ENCODE data around the gene FFAR4.

Gene FFAR4

GRCh38 chr10:93552780-93553179, 13.7 kb upstream of the FFAR4 start:
- Histone ChIP-seq H3K27ac (ENCODE audit: low read length) (no peak overlapping the region), H3K36me3 (ENCODE audit: control insufficient read depth in 2 of 2, insufficient read depth in 2 of 2, low read length in 2 of 2) (no peaks in the 10 kb centered on the region), H3K9me3 (ENCODE audit: control insufficient read depth in 2 of 2, low read length in 2 of 2) (no peaks in the 10 kb centered on the region), H3K4me3 (ENCODE audit: low read length in 2 of 2) (no peak overlapping the region), H3K9ac (ENCODE audit: low read length in 2 of 2) (no peak overlapping the region), H3K4me1 (ENCODE audit: control insufficient read depth, insufficient read depth, low read length) (no peaks in the 10 kb centered on the region), H3K27me3 (ENCODE audit: control insufficient read depth in 1 of 2, insufficient read depth in 2 of 2, low read length in 2 of 2) (no peaks in the 10 kb centered on the region)

DNA sequence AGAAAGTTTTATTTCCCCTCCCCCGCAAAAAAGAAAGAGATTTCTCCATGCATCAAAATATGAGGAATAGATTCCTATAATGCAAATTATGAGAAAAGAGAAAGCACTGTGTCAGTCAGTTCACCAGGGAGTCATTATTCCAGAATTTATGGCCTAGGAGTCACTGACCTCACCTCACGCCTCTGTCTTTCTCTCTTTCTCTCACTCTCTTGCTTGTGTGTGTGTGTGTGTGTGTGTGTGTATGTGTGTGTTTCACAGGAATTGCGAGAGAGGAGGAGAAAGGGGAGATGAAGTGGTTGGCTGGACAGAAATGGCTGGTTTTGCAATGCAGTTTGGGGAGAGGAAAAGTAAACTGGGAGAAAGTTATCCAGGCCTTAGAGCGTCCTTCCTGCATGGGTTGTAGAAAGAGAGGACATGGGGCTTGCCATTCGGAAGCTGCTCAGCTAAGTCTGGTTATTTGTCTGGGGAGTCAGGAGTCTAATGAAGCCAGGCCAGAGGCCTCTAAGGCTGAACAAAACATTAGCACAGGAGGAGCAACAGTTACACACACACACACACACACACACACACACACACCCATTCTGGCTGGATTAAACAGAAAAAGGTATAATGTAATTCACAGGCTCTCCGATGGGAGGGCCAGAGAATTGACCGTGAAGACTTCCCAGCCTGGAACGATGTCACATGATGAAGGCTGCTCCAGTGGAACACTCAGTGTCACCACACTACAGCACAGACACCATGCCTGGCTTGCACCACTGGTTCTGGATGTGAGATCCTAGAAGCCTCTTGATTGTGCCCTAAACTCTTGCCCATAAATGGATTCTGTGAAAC, 12.8 kb upstream of the FFAR4 start:
- Histone ChIP-seq H3K4me1 (ENCODE audit: control insufficient read depth, insufficient read depth, low read length) (no peaks in the 10 kb centered on the region), H3K36me3 (ENCODE audit: control insufficient read depth in 2 of 2, insufficient read depth in 2 of 2, low read length in 2 of 2) (no peaks in the 10 kb centered on the region), H3K9ac (ENCODE audit: low read length in 2 of 2) (no peak overlapping the region), H3K27me3 (ENCODE audit: control insufficient read depth in 1 of 2, insufficient read depth in 2 of 2, low read length in 2 of 2) (no peaks in the 10 kb centered on the region), H3K9me3 (ENCODE audit: control insufficient read depth in 2 of 2, low read length in 2 of 2) (no peaks in the 10 kb centered on the region), H3K4me3 (ENCODE audit: low read length in 2 of 2) (no peak overlapping the region), H3K27ac (ENCODE audit: low read length) (no peak overlapping the region)

DNA sequence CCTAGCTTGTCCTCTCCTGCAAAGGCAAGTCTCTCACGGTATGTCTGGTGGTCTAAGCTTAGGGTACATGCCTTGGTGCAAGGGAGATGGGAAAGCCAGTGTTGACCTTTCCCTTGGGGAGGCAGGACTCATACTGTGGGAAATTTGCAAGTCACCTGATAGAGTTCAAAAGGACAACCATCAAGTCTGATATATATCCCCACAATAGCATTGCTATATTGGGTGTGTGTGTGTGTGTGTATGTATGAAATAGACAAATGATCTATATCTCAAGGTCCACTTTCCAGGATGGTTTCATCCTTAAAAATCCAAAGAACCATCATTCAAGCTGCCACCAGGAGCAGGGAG, 12.2 kb upstream of the FFAR4 start:
- Histone ChIP-seq H3K9me3 (ENCODE audit: control insufficient read depth in 2 of 2, low read length in 2 of 2) (no peaks in the 10 kb centered on the region), H3K9ac (ENCODE audit: low read length in 2 of 2) (no peak overlapping the region), H3K36me3 (ENCODE audit: control insufficient read depth in 2 of 2, insufficient read depth in 2 of 2, low read length in 2 of 2) (no peaks in the 10 kb centered on the region), H3K4me3 (ENCODE audit: low read length in 2 of 2) (no peak overlapping the region), H3K27me3 (ENCODE audit: control insufficient read depth in 1 of 2, insufficient read depth in 2 of 2, low read length in 2 of 2) (no peaks in the 10 kb centered on the region), H3K4me1 (ENCODE audit: control insufficient read depth, insufficient read depth, low read length) (no peaks in the 10 kb centered on the region), H3K27ac (ENCODE audit: low read length) (no peak overlapping the region)

DNA sequence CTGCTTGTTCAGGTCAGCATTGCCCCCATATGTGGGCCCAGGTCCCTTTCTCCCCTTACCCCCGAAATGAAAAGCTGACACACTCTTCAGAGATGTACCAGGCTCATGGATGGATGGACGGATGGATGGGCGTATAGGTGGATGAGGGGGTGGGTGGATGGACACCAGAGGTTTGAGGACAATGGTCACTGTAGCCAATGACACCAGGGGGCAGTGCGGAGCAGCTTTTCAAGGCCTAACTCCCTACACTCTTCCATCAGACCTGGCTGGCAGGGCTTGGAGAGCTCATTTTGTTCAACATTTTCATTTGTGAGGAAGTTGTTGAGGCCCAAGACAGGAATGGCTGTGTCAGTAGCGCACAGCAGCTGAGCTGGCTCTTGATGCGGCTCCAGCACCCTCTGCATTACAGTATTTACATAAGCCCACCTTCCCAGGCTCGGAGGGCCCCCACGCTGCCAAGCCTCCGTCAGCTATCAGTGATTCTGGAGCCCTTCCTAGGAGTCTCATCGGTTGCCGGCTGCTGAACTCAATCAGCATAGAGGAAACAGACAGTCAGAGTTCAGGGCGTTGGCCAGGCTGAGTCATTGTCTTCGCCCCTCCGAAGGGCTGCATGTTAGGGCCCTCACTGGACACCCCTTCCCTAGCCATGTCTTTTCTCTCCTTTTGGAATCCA, 11.6 kb upstream of the FFAR4 start:
- H3K9me3 ChIP-seq (ENCODE audit: control insufficient read depth in 2 of 2, low read length in 2 of 2) = no peaks in the 10 kb centered on the region
- H3K27me3 ChIP-seq (ENCODE audit: control insufficient read depth in 1 of 2, insufficient read depth in 2 of 2, low read length in 2 of 2) = no peaks in the 10 kb centered on the region
- no peak overlapping the region for H3K9ac ChIP-seq (ENCODE audit: low read length in 2 of 2)
- no peak overlapping the region for H3K27ac ChIP-seq (ENCODE audit: low read length)
- H3K36me3 ChIP-seq (ENCODE audit: control insufficient read depth in 2 of 2, insufficient read depth in 2 of 2, low read length in 2 of 2) = no peaks in the 10 kb centered on the region
- H3K4me1 ChIP-seq (ENCODE audit: control insufficient read depth, insufficient read depth, low read length) = no peaks in the 10 kb centered on the region
- H3K4me3 ChIP-seq (ENCODE audit: low read length in 2 of 2) = no peak overlapping the region

- Histone ChIP-seq H3K9ac (ENCODE audit: low read length in 2 of 2) (no peak overlapping the region), H3K36me3 (ENCODE audit: control insufficient read depth in 2 of 2, insufficient read depth in 2 of 2, low read length in 2 of 2) (no peaks in the 10 kb centered on the region), H3K9me3 (ENCODE audit: control insufficient read depth in 2 of 2, low read length in 2 of 2) (no peaks in the 10 kb centered on the region), H3K27me3 (ENCODE audit: control insufficient read depth in 1 of 2, insufficient read depth in 2 of 2, low read length in 2 of 2) (no peaks in the 10 kb centered on the region), H3K27ac (ENCODE audit: low read length) (no peak overlapping the region), H3K4me1 (ENCODE audit: control insufficient read depth, insufficient read depth, low read length) (no peaks in the 10 kb centered on the region), H3K4me3 (ENCODE audit: low read length in 2 of 2) (no peak overlapping the region)
Measured at GRCh38 chr10:93559490-93559889, 7.0 kb upstream of the FFAR4 start.

- Histone ChIP-seq H3K4me3 (ENCODE audit: low read length in 2 of 2) (no peak overlapping the region), H3K9ac (ENCODE audit: low read length in 2 of 2) (no peak overlapping the region), H3K4me1 (ENCODE audit: control insufficient read depth, insufficient read depth, low read length) (no peaks in the 10 kb centered on the region), H3K36me3 (ENCODE audit: control insufficient read depth in 2 of 2, insufficient read depth in 2 of 2, low read length in 2 of 2) (no peaks in the 10 kb centered on the region), H3K27me3 (ENCODE audit: control insufficient read depth in 1 of 2, insufficient read depth in 2 of 2, low read length in 2 of 2) (no peaks in the 10 kb centered on the region), H3K27ac (ENCODE audit: low read length) (no peak overlapping the region), H3K9me3 (ENCODE audit: control insufficient read depth in 2 of 2, low read length in 2 of 2) (no peaks in the 10 kb centered on the region)
Measured at GRCh38 chr10:93560541-93560940, 5.9 kb upstream of the FFAR4 start.

- peaks cover 16 to 19% of the 10 kb centered on the region in 2 donors for H3K27me3 ChIP-seq (ENCODE audit: control insufficient read depth in 1 of 2, insufficient read depth in 2 of 2, low read length in 2 of 2)
Measured at GRCh38 chr10:93565446-93565845, 1.0 kb upstream of the FFAR4 start.

GRCh38 chr10:93567277-93568104, 1.0 kb downstream of the FFAR4 start:
- H3K4me1 ChIP-seq (ENCODE audit: control insufficient read depth, insufficient read depth, low read length) = peaks cover 6% of the 10 kb centered on the region
- H3K9ac ChIP-seq (ENCODE audit: low read length in 2 of 2) = no peak overlapping the region
- peaks cover 17 to 19% of the 10 kb centered on the region in 2 donors for H3K27me3 ChIP-seq (ENCODE audit: control insufficient read depth in 1 of 2, insufficient read depth in 2 of 2, low read length in 2 of 2)
- H3K9me3 ChIP-seq (ENCODE audit: control insufficient read depth in 2 of 2, low read length in 2 of 2) = no peaks in the 10 kb centered on the region
- H3K36me3 ChIP-seq (ENCODE audit: control insufficient read depth in 2 of 2, insufficient read depth in 2 of 2, low read length in 2 of 2) = no peaks in the 10 kb centered on the region
- no peak overlapping the region for H3K4me3 ChIP-seq (ENCODE audit: low read length in 2 of 2)
- no peak overlapping the region for H3K27ac ChIP-seq (ENCODE audit: low read length)

More at GRCh38 chr10:93565446-93565845, 1.0 kb upstream of the FFAR4 start:
- no peak overlapping the region for H3K27ac ChIP-seq (ENCODE audit: low read length)
- H3K9ac ChIP-seq (ENCODE audit: low read length in 2 of 2) = no peak overlapping the region
- peaks cover 6% of the 10 kb centered on the region for H3K4me1 ChIP-seq (ENCODE audit: control insufficient read depth, insufficient read depth, low read length)
- no peaks in the 10 kb centered on the region for H3K36me3 ChIP-seq (ENCODE audit: control insufficient read depth in 2 of 2, insufficient read depth in 2 of 2, low read length in 2 of 2)
- H3K4me3 ChIP-seq (ENCODE audit: low read length in 2 of 2) = no peak overlapping the region
- H3K9me3 ChIP-seq (ENCODE audit: control insufficient read depth in 2 of 2, low read length in 2 of 2) = no peaks in the 10 kb centered on the region

DNA sequence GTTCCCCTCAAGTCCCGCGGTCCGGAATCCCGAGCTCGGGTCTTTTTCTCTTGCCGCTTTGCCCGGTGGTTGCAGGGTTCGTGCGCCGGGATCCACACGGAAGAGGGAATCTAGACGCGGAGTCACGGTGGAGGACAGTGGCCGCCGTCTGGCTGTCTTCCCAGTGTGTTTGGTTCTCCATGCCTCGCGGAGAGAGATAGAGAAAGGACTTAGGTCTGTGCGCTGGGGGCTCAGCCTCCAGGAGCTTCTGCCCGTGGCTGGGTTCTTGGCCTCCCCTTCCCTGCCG, 1.6 kb downstream of the FFAR4 start:
- H3K36me3 ChIP-seq (ENCODE audit: control insufficient read depth in 2 of 2, insufficient read depth in 2 of 2, low read length in 2 of 2) = no peaks in the 10 kb centered on the region
- peaks cover 6% of the 10 kb centered on the region for H3K4me1 ChIP-seq (ENCODE audit: control insufficient read depth, insufficient read depth, low read length)
- no peak overlapping the region for H3K27ac ChIP-seq (ENCODE audit: low read length)
- no peaks in the 10 kb centered on the region for H3K9me3 ChIP-seq (ENCODE audit: control insufficient read depth in 2 of 2, low read length in 2 of 2)
- no peak overlapping the region for H3K9ac ChIP-seq (ENCODE audit: low read length in 2 of 2)
- no peak overlapping the region for H3K4me3 ChIP-seq (ENCODE audit: low read length in 2 of 2)
- H3K27me3 ChIP-seq (ENCODE audit: control insufficient read depth in 1 of 2, insufficient read depth in 2 of 2, low read length in 2 of 2) = peaks cover 18 to 19% of the 10 kb centered on the region in 2 donors

DNA sequence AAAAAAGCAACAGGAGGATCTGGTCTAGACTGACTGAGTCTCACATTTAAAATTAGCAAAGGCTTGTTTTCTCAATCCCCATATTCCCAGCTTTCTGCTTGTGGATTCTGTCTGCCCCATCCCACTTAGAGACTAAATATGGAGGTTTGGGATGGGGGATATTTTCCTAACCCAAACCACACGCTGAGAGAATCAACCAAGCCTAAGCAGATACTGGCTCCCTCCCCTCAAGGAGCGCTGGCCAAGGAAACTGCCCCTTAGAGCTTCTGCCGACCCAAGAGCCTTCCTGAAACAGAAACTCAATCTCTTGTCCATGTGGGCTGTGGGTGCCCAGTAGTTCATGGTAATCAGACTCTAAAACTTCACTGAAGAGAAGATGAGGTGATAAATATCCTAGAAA, 3.9 kb downstream of the FFAR4 start:
- H3K4me1 ChIP-seq (ENCODE audit: control insufficient read depth, insufficient read depth, low read length) = peaks cover 6% of the 10 kb centered on the region
- H3K36me3 ChIP-seq (ENCODE audit: control insufficient read depth in 2 of 2, insufficient read depth in 2 of 2, low read length in 2 of 2) = no peaks in the 10 kb centered on the region
- H3K27ac ChIP-seq (ENCODE audit: low read length) = no peak overlapping the region
- H3K4me3 ChIP-seq (ENCODE audit: low read length in 2 of 2) = no peak overlapping the region
- H3K9me3 ChIP-seq (ENCODE audit: control insufficient read depth in 2 of 2, low read length in 2 of 2) = no peaks in the 10 kb centered on the region
- H3K9ac ChIP-seq (ENCODE audit: low read length in 2 of 2) = no peak overlapping the region
- peaks cover 18 to 19% of the 10 kb centered on the region in 2 donors for H3K27me3 ChIP-seq (ENCODE audit: control insufficient read depth in 1 of 2, insufficient read depth in 2 of 2, low read length in 2 of 2)

Data from stomach smooth muscle (tissue), 2 donors.